ENCODE measurements around the gene ATL1. TPM values are rescaled to one million over a fixed set of nuclear protein-coding genes. Genes with fewer than 3 reads are reported as not detected.
"Not testable (repeated sequence)": the region's sequence is repeated elsewhere in the genome, so short reads cannot be mapped to it uniquely, and the experiment has no call there.

ATL1 gene
- total RNA-seq, 1 donor from 2014 or later = 1.2 TPM

GRCh38 chr14:50619569-50620141 is 59.7 kb downstream of the ATL1 start:
- no peak overlapping the region for H3K27ac ChIP-seq
- peaks cover 10 to 25% of the 10 kb centered on the region in 2 donors for H3K36me3 ChIP-seq
- no peak overlapping the region for H3K4me3 ChIP-seq
- no peak for DNase-seq (ENCODE audit: low spot score in 2 of 2)
- H3K9me3 ChIP-seq = no peaks in the 10 kb centered on the region
- no peaks in the 10 kb centered on the region for H3K27me3 ChIP-seq
- TF ChIP-seq, protein P1, sequence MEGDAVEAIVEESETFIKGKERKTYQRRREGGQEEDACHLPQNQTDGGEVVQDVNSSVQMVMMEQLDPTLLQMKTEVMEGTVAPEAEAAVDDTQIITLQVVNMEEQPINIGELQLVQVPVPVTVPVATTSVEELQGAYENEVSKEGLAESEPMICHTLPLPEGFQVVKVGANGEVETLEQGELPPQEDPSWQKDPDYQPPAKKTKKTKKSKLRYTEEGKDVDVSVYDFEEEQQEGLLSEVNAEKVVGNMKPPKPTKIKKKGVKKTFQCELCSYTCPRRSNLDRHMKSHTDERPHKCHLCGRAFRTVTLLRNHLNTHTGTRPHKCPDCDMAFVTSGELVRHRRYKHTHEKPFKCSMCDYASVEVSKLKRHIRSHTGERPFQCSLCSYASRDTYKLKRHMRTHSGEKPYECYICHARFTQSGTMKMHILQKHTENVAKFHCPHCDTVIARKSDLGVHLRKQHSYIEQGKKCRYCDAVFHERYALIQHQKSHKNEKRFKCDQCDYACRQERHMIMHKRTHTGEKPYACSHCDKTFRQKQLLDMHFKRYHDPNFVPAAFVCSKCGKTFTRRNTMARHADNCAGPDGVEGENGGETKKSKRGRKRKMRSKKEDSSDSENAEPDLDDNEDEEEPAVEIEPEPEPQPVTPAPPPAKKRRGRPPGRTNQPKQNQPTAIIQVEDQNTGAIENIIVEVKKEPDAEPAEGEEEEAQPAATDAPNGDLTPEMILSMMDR (IDR thresholded peaks at IDR 0.05) = peak; percentile 40 to 58 (median 46)
- intact Hi-C loops (cut with DNase I) = loop anchor here (5.0 kb wide), 1 partner anchor 98 kb away; no protein-coding TSS in a partner anchor
- no peaks in the 10 kb centered on the region for H3K4me1 ChIP-seq

GRCh38 chr14:50620341-50620740 is 60.4 kb downstream of the ATL1 start:
- H3K4me1 ChIP-seq = no peaks in the 10 kb centered on the region
- H3K36me3 ChIP-seq = peaks cover 10 to 25% of the 10 kb centered on the region in 2 donors
- TF ChIP-seq, protein P1 (IDR thresholded peaks at IDR 0.05) = no peak
- H3K27ac ChIP-seq = no peak overlapping the region
- no peak for DNase-seq (ENCODE audit: low spot score in 2 of 2)
- no peak overlapping the region for H3K4me3 ChIP-seq
- H3K9me3 ChIP-seq = no peaks in the 10 kb centered on the region
- H3K27me3 ChIP-seq = no peaks in the 10 kb centered on the region
- intact Hi-C loops (cut with DNase I) = loop anchor here (5.0 kb wide), 1 partner anchor 97 kb away; no protein-coding TSS in a partner anchor

DNA sequence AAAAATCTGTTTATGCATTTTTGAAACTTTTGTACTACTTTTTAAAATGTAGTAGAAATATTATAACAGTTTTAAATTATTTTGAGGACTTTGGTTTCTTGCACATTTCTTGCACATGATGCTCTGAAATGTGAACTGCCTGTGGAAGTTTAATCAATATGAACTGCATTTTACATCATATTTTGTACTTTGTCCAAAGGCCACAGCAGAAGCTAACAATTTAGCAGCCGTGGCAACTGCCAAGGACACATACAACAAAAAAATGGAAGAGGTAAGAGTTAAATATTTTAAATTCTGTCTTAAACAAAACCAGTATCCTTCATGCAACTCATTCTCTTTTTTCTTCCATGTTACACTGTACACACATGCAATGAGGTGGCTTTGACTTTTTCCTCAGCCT is 63.0 kb downstream of the ATL1 start:
- H3K36me3 ChIP-seq = peaks cover 2 to 21% of the 10 kb centered on the region in 2 donors
- TF ChIP-seq, protein P1 (IDR thresholded peaks at IDR 0.05) = no peak
- H3K9me3 ChIP-seq = no peaks in the 10 kb centered on the region
- no peak overlapping the region for H3K27ac ChIP-seq
- DNase-seq (ENCODE audit: low spot score in 2 of 2) = no peak
- no peaks in the 10 kb centered on the region for H3K27me3 ChIP-seq
- H3K4me1 ChIP-seq = no peaks in the 10 kb centered on the region
- no peak overlapping the region for H3K4me3 ChIP-seq
- intact Hi-C loops (cut with DNase I) = loop anchor here (5.0 kb wide), 1 partner anchor 94 kb away; no protein-coding TSS in a partner anchor

GRCh38 chr14:50624447-50624846 is 64.5 kb downstream of the ATL1 start:
- TF ChIP-seq, protein P1 (IDR thresholded peaks at IDR 0.05) = no peak
- Histone ChIP-seq H3K4me3 (no peak overlapping the region), H3K27ac (no peak overlapping the region), H3K27me3 (no peaks in the 10 kb centered on the region), H3K4me1 (no peaks in the 10 kb centered on the region), H3K9me3 (no peaks in the 10 kb centered on the region), H3K36me3 (peaks cover 8 to 33% of the 10 kb centered on the region in 2 donors)
- no peak for DNase-seq (ENCODE audit: low spot score in 2 of 2)
- intact Hi-C loops (cut with DNase I) = loop anchor here (5.0 kb wide), 1 partner anchor 93 kb away; no protein-coding TSS in a partner anchor

DNA sequence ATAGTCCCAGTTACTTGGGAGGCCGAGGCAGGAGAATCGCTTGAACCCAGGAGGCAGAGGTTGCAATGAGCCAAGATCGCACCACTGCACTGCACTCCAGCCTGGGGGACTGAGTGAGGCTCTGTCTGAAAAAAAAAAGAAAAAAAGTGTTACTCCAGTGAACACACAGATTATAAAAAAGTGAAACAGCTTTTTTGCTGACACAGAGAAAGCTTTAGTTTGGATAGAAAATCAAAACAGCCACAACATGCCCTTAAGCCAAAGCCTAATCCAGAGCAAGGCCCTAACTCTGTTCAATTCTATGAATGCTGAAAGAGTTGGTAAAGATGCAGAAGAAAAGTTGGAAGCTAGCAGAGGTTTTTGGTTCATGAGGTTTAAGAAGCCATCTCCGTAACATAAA is 65.0 kb downstream of the ATL1 start:
- H3K9me3 ChIP-seq; H3K27ac ChIP-seq; H3K27me3 ChIP-seq; H3K4me3 ChIP-seq; H3K4me1 ChIP-seq; DNase-seq (ENCODE audit: low spot score in 2 of 2): not testable (repeated sequence)
- intact Hi-C loops (cut with DNase I) = loop anchor here (5.0 kb wide), 1 partner anchor 92 kb away; no protein-coding TSS in a partner anchor
- peaks cover 8 to 33% of the 10 kb centered on the region in 2 donors for H3K36me3 ChIP-seq

GRCh38 chr14:50631408-50631821 is 71.5 kb downstream of the ATL1 start:
- no peaks in the 10 kb centered on the region for H3K27me3 ChIP-seq
- TF ChIP-seq, protein P1 (IDR thresholded peaks at IDR 0.05) = no peak
- no peaks in the 10 kb centered on the region for H3K9me3 ChIP-seq
- H3K4me3 ChIP-seq = no peak overlapping the region
- peak overlapping the region in 1 of 2 donors; percentile 30 for H3K27ac ChIP-seq
- no peaks in the 10 kb centered on the region for H3K4me1 ChIP-seq
- no peak for DNase-seq (ENCODE audit: low spot score in 2 of 2)
- H3K36me3 ChIP-seq = peaks cover 8 to 35% of the 10 kb centered on the region in 2 donors
- intact Hi-C loops (cut with DNase I) = no loop called here
